K562 (cell line): Measurements from ENCODE around the gene TFEC. TPM values are rescaled to one million over a fixed set of nuclear protein-coding genes. Genes with fewer than 3 reads are reported as not detected.

ENCODE experiments used
- ATAC-seq: fragments of 200-7000 bp; cut with Tn5 transposase; 3 replicates; pipeline ENCODE4 v1.9.1; 2020; ENCODE audit warnings: moderate library complexity
- BruUV-seq: library from RNA; stranded (reverse); fragments of 400-500 nt; replicated peaks from 2 replicates; lab custom pipeline; 2021; lab: Mats Ljungman, UMichigan
- CTCF ChIA-PET: fragments of 300-600 bp; formaldehyde crosslinking; extraction: SDS; loops from one replicate; lab custom pipeline; 2021; ENCODE audit warnings: low intra/inter-chr PET ratio; lab: Yijun Ruan, JAX
- POLR2A ChIA-PET: fragments of 300-600, 350-650 bp; sonication (Branson Sonifier 250); formaldehyde crosslinking; extraction: SDS; loops from one replicate; lab custom pipeline; 2021; ENCODE audit warnings: antibody characterized with exemption, inconsistent platforms; lab: Yijun Ruan, JAX
- DNase-seq, 4 experiments: peaks; one replicate each; pipeline versions ENCODE4 v3.0.0 to v3.0.0-alpha.2; 2011 to 2018; ENCODE audit warnings: low spot score in 3 of 4, mixed read lengths in 3 of 4; ENCODE audit errors: extremely low read depth in 1 of 4
- FAIRE-seq: peaks from 2 replicates; lab custom pipeline; 2011; peaks lifted over from hg19 to GRCh38; lab: Jason Lieb, UNC
- H2AFZ ChIP-seq: 2 replicates; pipeline ENCODE4 v1.6.0; 2011; ENCODE audit warnings: low read depth, low read length, control low read depth, inconsistent platforms
- H3K27ac ChIP-seq: fragments of 200-600 bp; 3 replicates; pipeline ENCODE4 v1.8.0; 2011; ENCODE audit warnings: low read depth, mild to moderate bottlenecking, control low read depth, inconsistent platforms, low read length, moderate library complexity, mixed read lengths; ENCODE audit errors: extremely low read depth
- H3K27me3 ChIP-seq, 2 experiments: fragments of 300-600 bp in 1 of 2; 2 replicates in 1 of 2; 3 replicates in 1 of 2; pipeline versions ENCODE4 v1.6.0 to v1.8.0; 2011; ENCODE audit warnings: inconsistent platforms in 2 of 2, low read length in 2 of 2, mild to moderate bottlenecking in 1 of 2, mixed read lengths in 1 of 2, moderate library complexity in 1 of 2; ENCODE audit not compliant: control insufficient read depth in 2 of 2, insufficient read depth in 2 of 2
- H3K36me3 ChIP-seq: fragments of 300-600 bp; 3 replicates; pipeline ENCODE4 v1.8.0; 2011; ENCODE audit warnings: mild to moderate bottlenecking, low read length, inconsistent platforms; ENCODE audit not compliant: control insufficient read depth, insufficient read depth
- H3K4me1 ChIP-seq, 2 experiments: fragments of 200-600 bp in 1 of 2; replicated peaks in 1 of 2; 2 replicates in 1 of 2; 3 replicates in 1 of 2; pipeline versions ENCODE4 v1.5.1 to v1.8.0; 2011; ENCODE audit warnings: inconsistent platforms in 2 of 2, low read length in 2 of 2, mild to moderate bottlenecking in 1 of 2, mixed read lengths in 1 of 2, moderate library complexity in 1 of 2; ENCODE audit not compliant: control insufficient read depth in 2 of 2, insufficient read depth in 2 of 2
- H3K4me2 ChIP-seq: 2 replicates; pipeline ENCODE4 v1.6.1; 2011; ENCODE audit warnings: low read length, control low read depth, inconsistent platforms, mixed read lengths; ENCODE audit not compliant: insufficient read depth
- H3K4me3 ChIP-seq: fragments of 200-600 bp; sonication (generic), shearing (Covaris generic); 2 replicates; pipeline ENCODE4 v1.5.1; 2016; ENCODE audit warnings: control low read depth, inconsistent platforms
- H3K79me2 ChIP-seq: fragments of 200-600 bp; 3 replicates; pipeline ENCODE4 v1.8.0; 2011; ENCODE audit warnings: low read length, inconsistent platforms; ENCODE audit not compliant: control insufficient read depth, insufficient read depth
- H3K9ac ChIP-seq, 2 experiments: 2 replicates each; pipeline versions ENCODE4 v1.6.0 to v1.6.1; 2011; ENCODE audit warnings: low read depth in 2 of 2, low read length in 2 of 2, control low read depth in 1 of 2, inconsistent platforms in 1 of 2, mild to moderate bottlenecking in 1 of 2, mixed read lengths in 1 of 2; ENCODE audit not compliant: insufficient read depth in 1 of 2
- H3K9me1 ChIP-seq: one replicate; pipeline ENCODE4 v1.6.0; 2011; ENCODE audit warnings: inconsistent platforms, mild to moderate bottlenecking, low read length, moderate library complexity; ENCODE audit not compliant: control insufficient read depth, insufficient read depth
- H3K9me3 ChIP-seq: replicated peaks from 2 replicates; pipeline ENCODE4 v1.5.1; 2011; ENCODE audit warnings: low read depth, low read length, inconsistent platforms; ENCODE audit not compliant: control insufficient read depth, insufficient read depth
- H4K20me1 ChIP-seq: replicated peaks from 2 replicates; pipeline ENCODE4 v1.6.1; 2011; ENCODE audit warnings: low read length, inconsistent platforms, mixed read lengths; ENCODE audit not compliant: control insufficient read depth, insufficient read depth
- CBFA2T2 ChIP-seq: fragments of 450-650 bp; conservative IDR thresholded peaks from 2 replicates; pipeline ENCODE4 v1.6.1; 2017; ENCODE audit warnings: mild to moderate bottlenecking
- CREB1 ChIP-seq, 2 experiments: sonication (generic) in 1 of 2; formaldehyde crosslinking in 1 of 2; IDR thresholded peaks; 2 replicates each; pipeline versions ENCODE4 v1.6.1 to v1.8.0; 2012 to 2022; ENCODE audit warnings: inconsistent platforms in 1 of 2, mild to moderate bottlenecking in 1 of 2, missing genetic modification reagents in 1 of 2, moderate library complexity in 1 of 2
- ERF ChIP-seq: fragments of 450-650 bp; formaldehyde crosslinking; IDR thresholded peaks from 2 replicates; pipeline ENCODE4 v1.4.0; 2020; ENCODE audit warnings: mild to moderate bottlenecking, mixed read lengths
- EZH2 ChIP-seq: IDR thresholded peaks from 2 replicates; pipeline ENCODE4 v1.6.1; 2012; ENCODE audit warnings: low read depth, mild to moderate bottlenecking, inconsistent platforms, low read length, borderline replicate concordance
- FOXK1 ChIP-seq: sonication (generic); formaldehyde crosslinking; IDR thresholded peaks from 2 replicates; pipeline ENCODE4 v1.8.0; 2022; ENCODE audit warnings: missing genetic modification reagents, mild to moderate bottlenecking, borderline replicate concordance
- MAFK ChIP-seq: IDR thresholded peaks from 2 replicates; pipeline ENCODE4 v1.6.1; 2011; ENCODE audit warnings: low read length, improper control_type of control experiment
- PHF21A ChIP-seq: fragments of 450-650 bp; IDR thresholded peaks from 2 replicates; pipeline ENCODE4 v1.6.1; 2017; ENCODE audit warnings: low read depth, borderline replicate concordance
- SNRNP70 ChIP-seq: fragments of 200-400 bp; formaldehyde crosslinking; optimal IDR thresholded peaks from 2 replicates; pipeline ENCODE3; 2017; ENCODE audit warnings: low read depth, low read length
- SREBF2 ChIP-seq: sonication (generic); formaldehyde crosslinking; IDR thresholded peaks from 2 replicates; pipeline ENCODE4 v1.4.0; 2020; ENCODE audit warnings: mild to moderate bottlenecking, missing genetic modification reagents
- TAF9B ChIP-seq: fragments of 450-650 bp; IDR thresholded peaks from 2 replicates; pipeline ENCODE4 v1.6.1; 2018; ENCODE audit warnings: mild to moderate bottlenecking; ENCODE audit not compliant: partially characterized antibody
- ZNF224 ChIP-seq: sonication (generic); formaldehyde crosslinking; IDR thresholded peaks from 2 replicates; pipeline ENCODE4 v1.8.0; 2022; ENCODE audit warnings: mild to moderate bottlenecking, missing genetic modification reagents
- ZNF384 ChIP-seq: IDR thresholded peaks from 2 replicates; pipeline ENCODE4 v1.6.1; 2012; ENCODE audit warnings: low read depth, low read length, improper control_type of control experiment
- WGBS: fragments of 100-300 bp; shearing (Covaris generic); methylation state at CpG from one replicate; pipeline ENCODE4 v1.1.6; 2016; ENCODE audit warnings: low coverage, mixed read lengths; ENCODE audit not compliant: insufficient coverage; ENCODE audit errors: missing lambda C conversion rate; 5-methylcytosine and 5-hydroxymethylcytosine counted together
- in situ Hi-C: fragments of 300-500 bp; cut with MboI; formaldehyde crosslinking; loops from 4 replicates; pipeline ENCODE4 v1.15.0; 2018; ENCODE audit warnings: inconsistent platforms, mixed read lengths
- intact Hi-C: fragments of 100-400 bp; cut with micrococcal nuclease; formaldehyde crosslinking; loops from 2 replicates; pipeline ENCODE4 v1.14.2; 2022
- polyA plus RNA-seq, 8 experiments: library from polyadenylated mRNA; depleted of rRNA in 4 of 8; stranded (reverse) in 5 of 8; unstranded in 3 of 8; fragments of >200 nt; fragmentation: Nextera tagmentation in 2 of 8; fragmentation: Illumina TruSeq in 1 of 8; extraction: Ambion mirVana in 2 of 8; extraction: Trizol in 1 of 8; gene quantifications; 2 replicates each; pipeline versions ENCODE4 v1.2.1 to v1.2.3, GENCODE V29; 2011 to 2014; ENCODE audit warnings: inconsistent platforms in 1 of 8, missing spikeins in 1 of 8
- total RNA-seq, 7 experiments: library from RNA; depleted of rRNA in 6 of 7; stranded (reverse); fragments of >200 nt in 6 of 7; fragmentation: Illumina TruSeq in 2 of 7; extraction: Trizol in 2 of 7; gene quantifications; 2 replicates each; pipeline versions ENCODE4 v1.2.1 to v1.2.3, GENCODE V29; 2011 to 2021; ENCODE audit warnings: low replicate concordance in 1 of 7
- TF ChIP-seq, protein P1 (sequence below), 2 experiments: fragments of 450-650 bp in 1 of 2; sonication (generic) in 1 of 2; formaldehyde crosslinking in 1 of 2; IDR thresholded peaks in 1 of 2; conservative IDR thresholded peaks in 1 of 2; 2 replicates each; pipeline versions ENCODE4 v1.6.1 to v1.8.1; 2016 to 2023; ENCODE audit warnings: mild to moderate bottlenecking in 2 of 2, moderate library complexity in 2 of 2, inconsistent platforms in 1 of 2, missing genetic modification reagents in 1 of 2
- TF ChIP-seq, protein P2 (sequence below): fragments of 450-650 bp; IDR thresholded peaks from 2 replicates; pipeline ENCODE4 v1.6.1; 2016; ENCODE audit warnings: antibody characterized with exemption

TFEC gene
- total and polyA plus RNA-seq, 9 of the 15 experiments (the other 6 are each of a cell fraction or from before 2014, with no cell fraction given) = 0.01 TPM; not detected in 8

DNA sequence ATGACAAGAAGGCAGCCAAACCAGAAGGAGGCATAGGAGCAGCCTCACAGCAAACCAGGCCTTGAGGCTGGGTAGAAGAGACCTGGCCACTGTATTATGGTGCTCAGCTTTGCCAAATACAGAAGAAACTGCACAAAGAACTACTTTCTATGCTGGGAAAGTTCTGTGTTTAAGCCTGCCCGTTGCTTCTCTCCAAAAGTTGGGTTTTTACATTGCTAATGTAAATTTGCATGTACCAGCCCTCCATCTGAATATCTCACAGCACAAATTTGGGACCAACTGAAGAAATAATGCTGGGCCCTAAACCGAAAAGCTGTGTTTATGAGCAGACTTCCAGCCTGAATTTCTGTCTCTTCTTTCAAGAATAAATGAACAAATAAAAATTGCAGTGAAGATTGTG, 145.0 kb downstream of the TFEC start:
- TF ChIP-seq MAFK (no peak), CBFA2T2 (no peak), PHF21A (no peak), CREB1 (IDR thresholded peaks at IDR 0.05) (no peak), CREB1 (CRISPR knock-in tag; IDR thresholded peaks at IDR 0.05) (no peak), TAF9B (no peak), FOXK1 (CRISPR knock-in tag) (no peak), EZH2 (no peak), ZNF384 (no peak), SNRNP70 (no peak), SREBF2 (no peak), ERF (no peak), ZNF224 (no peak)
- TF ChIP-seq, protein P1, sequence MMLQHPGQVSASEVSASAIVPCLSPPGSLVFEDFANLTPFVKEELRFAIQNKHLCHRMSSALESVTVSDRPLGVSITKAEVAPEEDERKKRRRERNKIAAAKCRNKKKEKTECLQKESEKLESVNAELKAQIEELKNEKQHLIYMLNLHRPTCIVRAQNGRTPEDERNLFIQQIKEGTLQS (IDR thresholded peaks at IDR 0.05) = no peak
- TF ChIP-seq, protein P1 (CRISPR knock-in tag; conservative IDR thresholded peaks at IDR 0.05) = no peak
- TF ChIP-seq, protein P2, sequence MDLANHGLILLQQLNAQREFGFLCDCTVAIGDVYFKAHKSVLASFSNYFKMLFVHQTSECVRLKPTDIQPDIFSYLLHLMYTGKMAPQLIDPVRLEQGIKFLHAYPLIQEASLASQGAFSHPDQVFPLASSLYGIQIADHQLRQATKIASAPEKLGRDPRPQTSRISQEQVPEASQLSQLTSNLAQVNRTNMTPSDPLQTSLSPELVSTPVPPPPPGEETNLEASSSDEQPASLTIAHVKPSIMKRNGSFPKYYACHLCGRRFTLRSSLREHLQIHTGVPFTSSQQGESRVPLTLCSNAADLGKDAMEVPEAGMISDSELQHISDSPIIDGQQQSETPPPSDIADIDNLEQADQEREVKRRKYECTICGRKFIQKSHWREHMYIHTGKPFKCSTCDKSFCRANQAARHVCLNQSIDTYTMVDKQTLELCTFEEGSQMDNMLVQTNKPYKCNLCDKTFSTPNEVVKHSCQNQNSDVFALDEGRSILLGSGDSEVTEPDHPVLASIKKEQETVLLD = no peak
- TF ChIP-seq, all 486 proteins: peak for 0
- DNase-seq (no peak), ATAC-seq (no peak), FAIRE-seq (no peak)
- Histone ChIP-seq H3K9me1 (no peaks in the 10 kb centered on the region), H2AFZ (no peak overlapping the region), H4K20me1 (no peaks in the 10 kb centered on the region), H3K9ac (no peak overlapping the region), H3K4me2 (no peak overlapping the region), H3K36me3 (no peaks in the 10 kb centered on the region), H3K4me1 (no peaks in the 10 kb centered on the region), H3K4me3 (no peak overlapping the region), H3K9me3 (peaks cover 1% of the 10 kb centered on the region; the same call in 1 of the 2 replicates), H3K27ac (no peak overlapping the region), H3K79me2 (no peaks in the 10 kb centered on the region), H3K27me3 (no peaks in the 10 kb centered on the region)
- intact Hi-C loops (loop anchor here (10.0 kb wide), 1 partner anchor 239 kb away; no protein-coding TSS in a partner anchor), in situ Hi-C loops (no loop called here)
- ChIA-PET CTCF (no interaction called here), POLR2A (no interaction called here)
- BruUV-seq = no TSS peak
- 0% methylated on average over 2 of the region's 2 CpGs for WGBS

Other genes starting within 250 kb of the TFEC start
- 57.6 and 61.6 TPM in 2 replicates for gene TES, start 179.8 kb upstream of the TFEC start, total RNA-seq (2014; rRNA removed)
- gene TES, start 179.8 kb upstream of the TFEC start, total RNA-seq (2014; rRNA removed; fragmentation: Illumina TruSeq; extraction: Trizol) = 53.8 and 61.6 TPM in 2 replicates
- 40.9 and 43.8 TPM in 2 replicates for gene TES, start 179.8 kb upstream of the TFEC start, total RNA-seq (2015; rRNA removed; fragmentation: Illumina TruSeq; extraction: Trizol)
- gene TES, start 179.8 kb upstream of the TFEC start, total RNA-seq (2021) = 52.1 and 58.0 TPM in 2 replicates
- 34.3 and 41.7 TPM in 2 replicates for gene TES, start 179.8 kb upstream of the TFEC start, polyA plus RNA-seq (2011; rRNA removed)
- 54.6 and 56.3 TPM in 2 replicates for gene TES, start 179.8 kb upstream of the TFEC start, polyA plus RNA-seq (2014; fragmentation: Illumina TruSeq; extraction: Trizol)
- 10 to 100 TPM; 20.7 to 26.3 TPM for gene TES, start 179.8 kb upstream of the TFEC start, polyA plus RNA-seq (2014; fragmentation: Nextera tagmentation; extraction: Ambion mirVana)
- gene TES, start 179.8 kb upstream of the TFEC start, polyA plus RNA-seq (2014; rRNA removed) = 56.1 and 57.7 TPM in 2 replicates